H1 (cell line): ENCODE measurements around the gene ZNF121. TPM values are rescaled to one million over a fixed set of nuclear protein-coding genes. Genes with fewer than 3 reads are reported as not detected.

Source experiments
- CTCF ChIA-PET: fragments of 300-600 bp; sonication (Branson Sonifier 250); formaldehyde crosslinking; loops from one replicate; lab custom pipeline; 2021; ENCODE audit not compliant: partially characterized antibody; lab: Charles Lee
- POLR2A ChIA-PET: fragments of 300-600 bp; sonication (Branson Sonifier 250); formaldehyde crosslinking; loops from one replicate; lab custom pipeline; 2021; ENCODE audit warnings: inconsistent platforms; ENCODE audit not compliant: partially characterized antibody; lab: Charles Lee
- DNase-seq, 2 experiments: peaks; one replicate each; pipeline versions ENCODE4 v3.0.0 to v3.0.0-alpha.2; 2010 to 2022; ENCODE audit warnings: low spot score in 2 of 2, low read depth in 1 of 2, mixed read lengths in 1 of 2
- FAIRE-seq: peaks from 2 replicates; lab custom pipeline; 2011; peaks lifted over from hg19 to GRCh38; lab: Jason Lieb, UNC
- H2AFZ ChIP-seq: 2 replicates; pipeline ENCODE4 v1.8.1; 2012; ENCODE audit warnings: low read length, inconsistent platforms
- H2AK5ac ChIP-seq: 2 replicates; pipeline ENCODE4 v1.6.1; 2013; ENCODE audit warnings: low read depth, low read length
- H2BK120ac ChIP-seq: replicated peaks from 2 replicates; pipeline ENCODE3; 2013; ENCODE audit warnings: low read depth, low read length, inconsistent platforms
- H2BK12ac ChIP-seq: 2 replicates; pipeline ENCODE4 v1.6.1; 2013; ENCODE audit warnings: low read depth, low read length
- H2BK15ac ChIP-seq: 2 replicates; pipeline ENCODE4 v1.6.1; 2013; ENCODE audit warnings: low read length
- H2BK20ac ChIP-seq: 2 replicates; pipeline ENCODE4 v1.6.1; 2013; ENCODE audit warnings: low read length
- H2BK5ac ChIP-seq: 2 replicates; pipeline ENCODE4 v1.6.1; 2013; ENCODE audit warnings: low read depth, low read length
- H3K14ac ChIP-seq: 2 replicates; pipeline ENCODE4 v1.6.1; 2013; ENCODE audit warnings: inconsistent platforms; ENCODE audit not compliant: insufficient read length
- H3K18ac ChIP-seq: 2 replicates; pipeline ENCODE4 v1.6.1; 2013; ENCODE audit warnings: low read length; ENCODE audit errors: extremely low read depth
- H3K23ac ChIP-seq: 2 replicates; pipeline ENCODE4 v1.6.1; 2013; ENCODE audit warnings: inconsistent platforms; ENCODE audit not compliant: insufficient read length
- H3K23me2 ChIP-seq: 2 replicates; pipeline ENCODE4 v1.6.1; 2013; ENCODE audit warnings: low read depth, low read length
- H3K27ac ChIP-seq: 2 replicates; pipeline ENCODE4 v1.6.1; 2011; ENCODE audit warnings: low read depth, low read length, inconsistent platforms
- H3K27me3 ChIP-seq, 4 experiments: replicated peaks in 1 of 4; 1 replicate in 1 of 4; 2 replicates in 3 of 4; pipeline versions ENCODE4 v1.6.1 to v1.8.1; 2011 to 2013; ENCODE audit warnings: low read length in 3 of 4, mild to moderate bottlenecking in 3 of 4, inconsistent platforms in 2 of 4, mixed read lengths in 2 of 4, moderate library complexity in 1 of 4; ENCODE audit not compliant: control insufficient read depth in 3 of 4, insufficient read depth in 3 of 4; ENCODE audit errors: extremely low read depth in 1 of 4
- H3K36me3 ChIP-seq, 4 experiments: 2 replicates each; pipeline versions ENCODE4 v1.6.1 to v1.8.1; 2011 to 2013; ENCODE audit warnings: mild to moderate bottlenecking in 4 of 4, low read length in 3 of 4, moderate library complexity in 2 of 4, control low read depth in 1 of 4, inconsistent platforms in 1 of 4; ENCODE audit not compliant: insufficient read depth in 4 of 4, control insufficient read depth in 2 of 4
- H3K4ac ChIP-seq: replicated peaks from 2 replicates; pipeline ENCODE3; 2013; ENCODE audit warnings: low read length, low read depth, mixed read lengths, inconsistent platforms; ENCODE audit not compliant: insufficient read length
- H3K4me1 ChIP-seq, 4 experiments: replicated peaks in 1 of 4; 1 replicate in 1 of 4; 2 replicates in 3 of 4; pipeline versions ENCODE4 v1.6.1 to v1.8.1; 2011 to 2013; ENCODE audit warnings: low read length in 3 of 4, inconsistent platforms in 2 of 4, mixed read lengths in 1 of 4; ENCODE audit not compliant: insufficient read depth in 4 of 4, control insufficient read depth in 3 of 4
- H3K4me2 ChIP-seq, 2 experiments: 2 replicates each; pipeline versions ENCODE4 v1.6.1 to v1.8.1; 2011 to 2013; ENCODE audit warnings: low read depth in 2 of 2, low read length in 2 of 2, control low read depth in 1 of 2, inconsistent platforms in 1 of 2, mild to moderate bottlenecking in 1 of 2; ENCODE audit not compliant: insufficient read depth in 1 of 2
- H3K4me3 ChIP-seq, 4 experiments: fragments of 200-600, 300-600 bp in 1 of 4; sonication (generic), shearing (Covaris generic), sonication (Bioruptor Twin) in 1 of 4; 2 replicates each; pipeline versions ENCODE4 v1.5.1 to v1.8.1; 2011 to 2016; ENCODE audit warnings: low read length in 4 of 4, low read depth in 3 of 4, control low read depth in 2 of 4, inconsistent platforms in 2 of 4, mild to moderate bottlenecking in 2 of 4, mixed read lengths in 1 of 4, moderate library complexity in 1 of 4; ENCODE audit not compliant: insufficient read depth in 2 of 4; ENCODE audit errors: extremely low read depth in 1 of 4
- H3K56ac ChIP-seq: replicated peaks from 2 replicates; pipeline ENCODE3; 2013; ENCODE audit warnings: low read depth, mild to moderate bottlenecking, mixed read lengths, low read length, inconsistent platforms; ENCODE audit not compliant: insufficient read length
- H3K79me1 ChIP-seq: 2 replicates; pipeline ENCODE4 v1.6.1; 2013; ENCODE audit warnings: low read depth, low read length, control low read depth
- H3K79me2 ChIP-seq, 2 experiments: 2 replicates each; pipeline versions ENCODE4 v1.6.1 to v1.8.1; 2012 to 2013; ENCODE audit warnings: low read length in 2 of 2, mild to moderate bottlenecking in 2 of 2, inconsistent platforms in 1 of 2; ENCODE audit not compliant: insufficient read depth in 2 of 2, control insufficient read depth in 1 of 2
- H3K9ac ChIP-seq, 4 experiments: replicated peaks in 1 of 4; 1 replicate in 1 of 4; 2 replicates in 3 of 4; pipeline versions ENCODE4 v1.6.1 to v1.8.1; 2011 to 2013; ENCODE audit warnings: low read depth in 3 of 4, low read length in 3 of 4, control low read depth in 2 of 4, mild to moderate bottlenecking in 2 of 4, moderate library complexity in 2 of 4, inconsistent platforms in 1 of 4; ENCODE audit errors: extremely low read depth in 1 of 4
- H3K9me3 ChIP-seq, 2 experiments: 2 replicates each; pipeline versions ENCODE4 v1.6.1 to v1.8.1; 2012 to 2013; ENCODE audit warnings: mild to moderate bottlenecking in 2 of 2, moderate library complexity in 2 of 2, control low read depth in 1 of 2, inconsistent platforms in 1 of 2, low read depth in 1 of 2, low read length in 1 of 2, mixed read lengths in 1 of 2; ENCODE audit not compliant: insufficient read depth in 2 of 2
- H4K20me1 ChIP-seq, 2 experiments: replicated peaks in 1 of 2; 2 replicates each; pipeline versions ENCODE3 to v1.8.1; 2011 to 2013; ENCODE audit warnings: inconsistent platforms in 2 of 2, low read length in 2 of 2, mild to moderate bottlenecking in 1 of 2; ENCODE audit not compliant: insufficient read depth in 2 of 2, control insufficient read depth in 1 of 2
- H4K5ac ChIP-seq: 2 replicates; pipeline ENCODE4 v1.6.1; 2013; ENCODE audit warnings: low read length, low read depth, mixed read lengths, inconsistent platforms; ENCODE audit not compliant: insufficient read length
- H4K8ac ChIP-seq: 2 replicates; pipeline ENCODE4 v1.8.0; 2013; ENCODE audit warnings: mild to moderate bottlenecking, moderate library complexity, low read length, inconsistent platforms; ENCODE audit not compliant: insufficient read depth; ENCODE audit errors: extremely low read depth
- H4K91ac ChIP-seq: replicated peaks from 2 replicates; pipeline ENCODE3; 2013; ENCODE audit warnings: low read length, mixed read lengths, inconsistent platforms; ENCODE audit not compliant: insufficient read length
- ASH2L ChIP-seq: fragments of 200-600, 300-600 bp; sonication (generic); IDR thresholded peaks from one replicate; pipeline ENCODE4 v1.7.1; 2017; ENCODE audit warnings: low read length
- CHD1 ChIP-seq: IDR thresholded peaks from 2 replicates; pipeline ENCODE4 v1.6.1; 2012; ENCODE audit warnings: low read depth, low read length, improper control_type of control experiment
- EP300 ChIP-seq, 2 experiments: IDR thresholded peaks; 1 replicate in 1 of 2; 2 replicates in 1 of 2; pipeline ENCODE4 v1.6.1; 2011 to 2012; ENCODE audit warnings: low read depth in 2 of 2, low read length in 2 of 2, mild to moderate bottlenecking in 2 of 2, borderline replicate concordance in 1 of 2, inconsistent platforms in 1 of 2, moderate library complexity in 1 of 2
- GABPA ChIP-seq: IDR thresholded peaks from 2 replicates; pipeline ENCODE4 v1.6.1; 2011; ENCODE audit warnings: mild to moderate bottlenecking, low read length, moderate library complexity, borderline replicate concordance; ENCODE audit not compliant: insufficient read depth
- NANOG ChIP-seq: IDR thresholded peaks from 2 replicates; pipeline ENCODE4 v1.6.1; 2011; ENCODE audit warnings: low read length, low read depth, mild to moderate bottlenecking, inconsistent platforms; ENCODE audit not compliant: insufficient read depth, poor library complexity, severe bottlenecking
- RXRA ChIP-seq: IDR thresholded peaks from 2 replicates; pipeline ENCODE4 v1.6.1; 2011; ENCODE audit warnings: low read depth, mild to moderate bottlenecking, low read length, moderate library complexity; ENCODE audit not compliant: insufficient read depth
- SIRT6 ChIP-seq: IDR thresholded peaks from one replicate; pipeline ENCODE4 v1.7.1; 2012; ENCODE audit warnings: low read length, inconsistent platforms
- WGBS, 2 experiments: shearing (Covaris generic) in 1 of 2; methylation state at CpG; one replicate each; pipeline versions ENCODE4 v1.1.6 to v1.1.7; 2013 to 2015; ENCODE audit warnings: low lambda C conversion rate in 2 of 2, mixed read lengths in 2 of 2, inconsistent platforms in 1 of 2, low coverage in 1 of 2, missing lambda C conversion rate in 1 of 2; ENCODE audit not compliant: insufficient replicate concordance in 2 of 2, insufficient coverage in 1 of 2, insufficient read length in 1 of 2; ENCODE audit errors: extremely low coverage in 1 of 2, missing lambda C conversion rate in 1 of 2; 5-methylcytosine and 5-hydroxymethylcytosine counted together
- polyA plus RNA-seq, 7 experiments: library from polyadenylated mRNA; depleted of rRNA in 3 of 7; stranded (reverse) in 5 of 7; unstranded in 2 of 7; fragments of >200 nt in 5 of 7; fragments of 200-250 nt in 2 of 7; gene quantifications; 1 replicate in 5 of 7; 2 replicates in 1 of 7; 4 replicates in 1 of 7; pipeline versions ENCODE4 v1.2.1 to v1.2.3, GENCODE V29; 2011 to 2013; ENCODE audit warnings: missing spikeins in 2 of 7, mixed read lengths in 2 of 7
- total RNA-seq: library from RNA; stranded (reverse); fragmentation: NEBNext Ultra II Directional; extraction: Animal tissue kit (Norgen Biotek cat#: 25700); gene quantifications from 2 replicates; pipeline ENCODE4 v1.2.1, GENCODE V29; 2021
- TF ChIP-seq, protein P1 (sequence below), 3 experiments: IDR thresholded peaks; 1 replicate in 2 of 3; 2 replicates in 1 of 3; pipeline versions ENCODE4 v1.5.1 to v1.6.1; 2011; ENCODE audit warnings: low read length in 3 of 3, mild to moderate bottlenecking in 3 of 3, inconsistent platforms in 2 of 3, low read depth in 1 of 3, moderate library complexity in 1 of 3; ENCODE audit not compliant: insufficient read depth in 1 of 3; ENCODE audit errors: control extremely low read depth in 1 of 3

Gene ZNF121
- total and polyA plus RNA-seq, 2 of the 8 experiments (the other 6 are each of a cell fraction or from before 2014, with no cell fraction given): 22.2 to 220 TPM

DNA sequence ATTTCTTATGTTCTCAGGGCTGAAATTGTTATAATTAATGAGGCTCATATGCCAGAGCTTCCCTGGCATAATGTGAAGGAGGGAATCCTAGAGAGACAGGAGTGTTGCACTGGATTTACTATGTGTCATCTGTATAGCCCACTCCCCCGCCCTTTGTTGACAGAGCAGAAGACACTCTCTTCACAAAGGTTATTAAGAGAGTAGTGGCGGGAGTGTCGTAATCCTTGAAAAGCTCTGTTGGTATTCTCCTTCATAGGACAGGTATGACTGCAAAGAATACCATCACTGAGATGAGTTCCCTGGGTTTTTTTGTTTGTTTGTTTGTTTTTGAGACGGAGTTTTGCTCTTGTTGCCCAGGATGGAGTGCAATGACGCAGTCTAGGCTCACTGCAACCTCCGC is 14.0 kb downstream of the ZNF121 start:
- Histone ChIP-seq H4K91ac (no peak overlapping the region), H3K79me2 (peaks cover 69 to 100% of the 10 kb centered on the region in 2 experiments), H3K4me3 (no peak overlapping the region), H3K9ac (no peak overlapping the region), H3K56ac (no peak overlapping the region), H3K27ac (no peak overlapping the region), H3K9me3 (peaks cover 53 to 71% of the 10 kb centered on the region in 2 experiments), H3K23me2 (no peaks in the 10 kb centered on the region), H3K79me1 (no peaks in the 10 kb centered on the region), H3K4ac (no peak overlapping the region), H3K27me3 (no peaks in the 10 kb centered on the region), H3K23ac (no peak overlapping the region), H3K4me1 (peaks cover 0 to 4% (median 0%) of the 10 kb centered on the region in 4 experiments; a peak in 1 of 7 replicates), H2BK12ac (no peak overlapping the region), H3K36me3 (peaks cover 25 to 79% (median 56%) of the 10 kb centered on the region in 4 experiments), H3K18ac (no peak overlapping the region), H4K5ac (no peak overlapping the region), H4K8ac (no peak overlapping the region), H3K14ac (no peak overlapping the region), H2AK5ac (no peak overlapping the region), H2BK20ac (no peak overlapping the region), H2BK15ac (no peak overlapping the region), H3K4me2 (no peak overlapping the region), H4K20me1 (peaks cover 9 to 17% of the 10 kb centered on the region in 2 experiments), H2BK120ac (no peak overlapping the region), H2AFZ (no peak overlapping the region), H2BK5ac (no peak overlapping the region)
- ChIA-PET POLR2A (interaction anchor here (2.0 to 5.1 kb wide), 3 partner anchors 9 to 12 kb away, joined by 5 to 25 read pairs (median 6); no protein-coding TSS in a partner anchor), CTCF (interaction anchor here (0.6 to 1.6 kb wide), 2 partner anchors 9 to 255 kb away, joined by 4 read pairs; no protein-coding TSS in a partner anchor)
- DNase-seq (no peak), FAIRE-seq (no peak)
- TF ChIP-seq, protein P1, sequence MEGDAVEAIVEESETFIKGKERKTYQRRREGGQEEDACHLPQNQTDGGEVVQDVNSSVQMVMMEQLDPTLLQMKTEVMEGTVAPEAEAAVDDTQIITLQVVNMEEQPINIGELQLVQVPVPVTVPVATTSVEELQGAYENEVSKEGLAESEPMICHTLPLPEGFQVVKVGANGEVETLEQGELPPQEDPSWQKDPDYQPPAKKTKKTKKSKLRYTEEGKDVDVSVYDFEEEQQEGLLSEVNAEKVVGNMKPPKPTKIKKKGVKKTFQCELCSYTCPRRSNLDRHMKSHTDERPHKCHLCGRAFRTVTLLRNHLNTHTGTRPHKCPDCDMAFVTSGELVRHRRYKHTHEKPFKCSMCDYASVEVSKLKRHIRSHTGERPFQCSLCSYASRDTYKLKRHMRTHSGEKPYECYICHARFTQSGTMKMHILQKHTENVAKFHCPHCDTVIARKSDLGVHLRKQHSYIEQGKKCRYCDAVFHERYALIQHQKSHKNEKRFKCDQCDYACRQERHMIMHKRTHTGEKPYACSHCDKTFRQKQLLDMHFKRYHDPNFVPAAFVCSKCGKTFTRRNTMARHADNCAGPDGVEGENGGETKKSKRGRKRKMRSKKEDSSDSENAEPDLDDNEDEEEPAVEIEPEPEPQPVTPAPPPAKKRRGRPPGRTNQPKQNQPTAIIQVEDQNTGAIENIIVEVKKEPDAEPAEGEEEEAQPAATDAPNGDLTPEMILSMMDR (IDR thresholded peaks at IDR 0.05; ENCODE audit: control extremely low read depth in 1 of 3, insufficient read depth in 1 of 3, low read depth in 1 of 3, low read length in 3 of 3): no peak
- no peak for TF ChIP-seq CHD1
- TF ChIP-seq EP300 (IDR thresholded peaks at IDR 0.05; ENCODE audit: borderline replicate concordance in 1 of 2, low read depth in 2 of 2, low read length in 2 of 2): no peak
- TF ChIP-seq NANOG: no peak
- TF ChIP-seq ASH2L: no peak
- no peak for TF ChIP-seq RXRA
- TF ChIP-seq GABPA: no peak
- no peak for TF ChIP-seq SIRT6
- WGBS, 2 experiments: 94% methylated on average over 6 of the region's 6 CpGs; no CpG with 5 or more reads in 1 of the 2 experiments
